ENCODE data around the gene TAF5.
"Not testable (repeated sequence)": the region's sequence is repeated elsewhere in the genome, so short reads cannot be mapped to it uniquely, and the experiment has no call there.

TAF5 gene

GRCh38 chr10:103416436-103417147 lies 48.8 kb downstream of the TAF5 start:
- TF ChIP-seq CTCF (IDR thresholded peaks at IDR 0.05; ENCODE audit: low read depth, low read length), result no peak
- no peak overlapping the region for H3K4me3 ChIP-seq (ENCODE audit: low read depth, low read length)

- H3K4me3 ChIP-seq (ENCODE audit: low read depth, low read length), result not testable (repeated sequence)
Observed at GRCh38 chr10:103417148-103417469, 49.3 kb downstream of the TAF5 start.

- H3K4me3 ChIP-seq (ENCODE audit: low read depth, low read length), result no peak overlapping the region
- TF ChIP-seq CTCF (IDR thresholded peaks at IDR 0.05; ENCODE audit: low read depth, low read length), result no peak
Observed at GRCh38 chr10:103417601-103418000, 49.8 kb downstream of the TAF5 start.

- H3K4me3 ChIP-seq (ENCODE audit: low read depth, low read length), result no peak overlapping the region
- no peak for TF ChIP-seq CTCF (IDR thresholded peaks at IDR 0.05; ENCODE audit: low read depth, low read length)
Observed at GRCh38 chr10:103419101-103419500, 51.3 kb downstream of the TAF5 start.

- TF ChIP-seq CTCF (IDR thresholded peaks at IDR 0.05; ENCODE audit: low read depth, low read length), result no peak
- no peak overlapping the region for H3K4me3 ChIP-seq (ENCODE audit: low read depth, low read length)
Observed at GRCh38 chr10:103423748-103424147, 56.0 kb downstream of the TAF5 start.

GRCh38 chr10:103427866-103428265 lies 60.1 kb downstream of the TAF5 start:
- TF ChIP-seq CTCF (IDR thresholded peaks at IDR 0.05; ENCODE audit: low read depth, low read length), result no peak
- no peak overlapping the region for H3K4me3 ChIP-seq (ENCODE audit: low read depth, low read length)

GRCh38 chr10:103428989-103429643 lies 61.3 kb downstream of the TAF5 start:
- TF ChIP-seq CTCF (IDR thresholded peaks at IDR 0.05; ENCODE audit: low read depth, low read length), result no peak

GRCh38 chr10:103429647-103430046 lies 61.9 kb downstream of the TAF5 start:
- no peak overlapping the region for H3K4me3 ChIP-seq (ENCODE audit: low read depth, low read length)
- TF ChIP-seq CTCF (IDR thresholded peaks at IDR 0.05; ENCODE audit: low read depth, low read length), result no peak

More at GRCh38 chr10:103428989-103429643, 61.3 kb downstream of the TAF5 start:
- no peak overlapping the region for H3K4me3 ChIP-seq (ENCODE audit: low read depth, low read length)

Measured in WI38 (cell line).